GM18517 (cell line): ENCODE results near the gene IGFN1.

Experiments
- ATAC-seq: cut with Tn5 transposase; IDR thresholded peaks from one replicate; pipeline ENCODE4 v1.9.1; 2021; ENCODE audit warnings: mild to moderate bottlenecking, moderate library complexity; ENCODE audit not compliant: unreplicated experiment

Gene IGFN1

DNA sequence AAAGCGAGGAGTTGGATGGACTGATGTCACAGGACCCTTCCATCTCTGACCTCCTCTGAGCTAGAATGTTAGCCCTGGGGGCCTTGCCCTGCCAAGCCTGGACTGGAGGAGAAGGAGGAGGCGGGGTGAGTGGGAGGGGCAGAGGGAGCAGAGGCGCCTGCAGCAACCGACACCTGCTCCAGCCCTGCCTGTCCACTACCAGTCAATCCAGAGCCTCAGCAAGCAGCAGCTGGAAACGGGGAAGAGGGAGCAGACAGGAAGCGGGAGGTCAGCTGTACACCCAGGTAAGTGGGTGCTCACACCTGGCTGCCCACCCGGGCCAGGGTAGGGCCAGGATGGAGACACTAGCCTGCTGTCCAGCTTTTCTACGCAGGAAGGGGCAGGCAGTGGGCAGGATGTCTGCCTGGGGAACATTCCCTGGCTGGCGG is at the start of gene IGFN1:
Gene IGFN1 (plus strand): TSS at position 201 of the 428 bp plus-strand sequence. CDS start 2,470 bp downstream, outside the sequence.
- no peak for ATAC-seq

GRCh38 chr1:201140941-201141260 is 49.7 kb upstream of the IGFN1 start:
- no peak for ATAC-seq

DNA sequence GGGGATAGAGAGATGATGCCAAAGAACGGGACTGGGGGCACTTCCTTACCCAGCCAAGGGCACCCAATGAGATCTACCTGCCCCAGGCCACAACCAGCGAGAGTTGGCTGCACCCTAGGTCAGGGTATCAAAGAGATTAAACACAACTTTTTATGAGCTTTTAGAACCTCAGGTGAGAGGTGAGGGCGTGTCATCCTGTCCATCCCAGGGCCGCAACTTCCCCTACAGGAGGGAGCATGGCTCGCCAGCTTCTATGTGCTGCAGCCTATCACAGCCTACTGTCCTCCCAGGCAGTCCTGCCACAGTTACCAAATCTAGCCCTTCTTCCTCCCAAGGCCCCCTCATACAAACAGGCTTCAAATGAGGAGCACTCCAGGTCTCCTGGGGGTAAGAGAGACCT is 49.2 kb upstream of the IGFN1 start:
- no peak for ATAC-seq

- no peak for ATAC-seq
Measured at GRCh38 chr1:201142011-201142848, 48.4 kb upstream of the IGFN1 start.

DNA sequence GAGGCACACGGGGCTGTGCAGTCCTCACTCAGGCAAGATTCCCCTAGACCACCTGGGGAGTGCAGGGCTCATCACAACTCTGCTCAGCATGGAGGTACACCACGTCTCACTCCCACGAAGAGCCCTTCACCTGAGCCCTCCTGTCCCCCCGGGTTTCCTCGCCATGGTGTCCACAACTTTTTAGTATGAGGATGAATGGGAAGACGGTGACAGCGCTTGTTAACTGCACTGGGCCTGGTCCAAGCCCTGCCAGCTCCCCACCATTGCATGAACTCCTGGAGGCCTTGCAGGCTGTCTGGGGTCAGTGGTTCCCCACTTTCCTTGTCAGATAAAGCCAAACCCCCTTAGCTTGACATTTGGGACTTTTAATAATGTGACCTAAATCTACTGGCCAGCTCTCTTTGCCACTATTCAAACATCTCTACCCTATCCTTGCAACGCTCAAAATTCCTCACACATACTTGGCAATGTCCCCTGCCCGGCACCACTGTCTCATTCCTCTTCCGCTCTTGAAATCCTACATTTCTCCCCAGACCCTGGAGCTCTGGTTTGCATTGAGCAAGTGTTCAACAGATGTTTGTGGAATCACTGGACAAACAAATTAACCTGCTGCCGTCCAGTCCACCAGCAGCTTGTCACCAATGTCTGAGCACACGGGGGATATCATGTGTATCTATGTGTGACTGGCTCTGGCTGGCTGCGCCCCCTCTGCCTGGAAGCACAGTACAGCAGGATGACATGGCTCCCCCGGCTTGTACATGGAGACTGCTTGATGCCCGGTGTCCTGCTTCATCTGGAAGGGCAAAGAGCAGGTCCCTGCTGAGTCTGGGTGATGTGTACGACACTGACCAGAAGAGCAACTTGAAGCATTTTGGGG is 47.5 kb upstream of the IGFN1 start:
- ATAC-seq = no peak

- no peak for ATAC-seq
Measured at GRCh38 chr1:201143726-201144635, 46.6 kb upstream of the IGFN1 start.

- ATAC-seq = no peak
Measured at GRCh38 chr1:201144701-201145100, 45.9 kb upstream of the IGFN1 start.

DNA sequence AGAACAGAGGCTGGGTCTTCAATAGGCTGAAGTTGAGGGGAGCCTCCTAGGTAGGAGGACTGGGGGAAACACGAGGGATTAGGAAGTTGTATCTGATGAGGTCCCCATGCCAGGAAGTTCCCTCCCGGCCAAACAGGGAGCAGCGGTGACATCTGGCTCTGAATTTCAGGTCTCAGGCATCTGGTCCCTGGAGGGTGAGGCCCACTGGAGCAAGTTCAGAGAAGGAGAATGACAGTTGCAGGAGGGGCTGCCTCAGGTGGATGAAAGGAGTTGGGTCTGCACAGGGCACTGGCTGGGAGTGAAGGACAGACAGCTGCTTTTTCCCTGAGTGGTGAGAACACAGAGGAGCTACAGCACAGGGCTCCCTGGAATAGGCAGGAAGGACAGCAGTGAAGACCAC is 45.5 kb upstream of the IGFN1 start:
- no peak for ATAC-seq

DNA sequence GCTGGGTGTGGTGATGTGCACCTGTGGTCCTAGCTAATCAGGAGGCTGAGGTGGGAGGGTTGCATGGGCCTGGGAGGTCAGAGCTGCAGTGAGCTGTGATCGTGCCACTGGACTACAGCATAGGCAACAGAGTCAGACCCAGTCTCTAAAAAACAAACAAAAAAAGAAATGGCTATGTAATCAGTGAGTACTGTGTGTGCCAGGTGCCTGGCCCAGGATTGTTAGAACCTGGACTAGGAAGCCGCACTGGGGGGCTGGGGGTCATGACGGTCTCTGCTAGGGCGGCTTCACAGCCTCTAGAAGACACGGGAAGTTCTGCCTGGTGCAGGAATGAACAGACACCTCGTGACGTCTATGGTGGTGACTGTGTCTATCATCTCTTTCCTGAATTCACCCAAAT is 44.8 kb upstream of the IGFN1 start:
- no peak for ATAC-seq

- ATAC-seq = no peak
Measured at GRCh38 chr1:201146626-201147390, 43.8 kb upstream of the IGFN1 start.

GRCh38 chr1:201147396-201148015 is 43.1 kb upstream of the IGFN1 start:
- ATAC-seq = no peak

GRCh38 chr1:201149400-201149799 is 41.2 kb upstream of the IGFN1 start:
- no peak for ATAC-seq

GRCh38 chr1:201153474-201154388 is 36.9 kb upstream of the IGFN1 start:
- ATAC-seq = peak; percentile 49

- ATAC-seq = peak; percentile 92
Measured at GRCh38 chr1:201154389-201155165, 36.0 kb upstream of the IGFN1 start, which contains the start of gene TMEM9. TSS of gene TMEM9 (minus strand) at chr1:201154474. CDS start at chr1:201153923, 551 bp downstream.

DNA sequence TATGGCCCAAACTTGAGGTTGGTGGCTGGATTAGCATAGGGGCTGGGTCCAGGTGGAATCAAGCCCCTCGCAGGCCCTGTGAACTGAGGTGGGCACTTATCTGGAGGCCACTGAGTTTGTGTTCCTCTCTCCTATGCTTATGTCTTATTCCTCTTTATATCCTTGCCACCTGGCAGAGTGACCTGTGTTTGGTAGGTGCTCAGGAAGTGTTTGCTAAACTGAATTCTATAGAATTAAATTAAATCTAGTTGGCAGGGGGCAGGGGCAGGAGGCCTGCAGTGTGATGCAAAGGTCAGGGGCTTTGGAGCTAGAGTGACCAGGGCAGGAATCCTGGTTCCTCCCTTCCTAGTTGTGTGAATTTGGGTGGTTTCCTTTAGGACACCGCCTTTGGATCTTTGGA is 35.3 kb upstream of the IGFN1 start:
- no peak for ATAC-seq

DNA sequence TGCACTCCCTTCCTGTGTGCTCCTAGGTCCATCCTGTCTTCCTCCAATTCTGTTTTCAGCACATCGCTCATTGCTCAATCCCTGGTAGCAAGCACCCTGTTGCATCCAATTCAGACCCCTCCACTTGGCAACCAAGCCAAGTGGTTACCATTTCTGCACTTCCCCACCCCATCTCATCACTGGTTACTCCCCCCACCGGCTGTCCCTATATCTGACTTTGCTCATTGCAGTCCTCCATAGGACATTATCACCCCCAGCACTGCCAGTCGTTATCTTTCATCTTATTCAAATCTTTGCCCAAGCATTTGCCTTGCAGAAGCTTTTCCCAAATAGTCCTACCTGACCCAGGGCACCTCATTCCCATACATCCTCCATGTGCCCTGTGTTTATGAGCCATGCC is 34.3 kb upstream of the IGFN1 start:
- ATAC-seq = no peak

DNA sequence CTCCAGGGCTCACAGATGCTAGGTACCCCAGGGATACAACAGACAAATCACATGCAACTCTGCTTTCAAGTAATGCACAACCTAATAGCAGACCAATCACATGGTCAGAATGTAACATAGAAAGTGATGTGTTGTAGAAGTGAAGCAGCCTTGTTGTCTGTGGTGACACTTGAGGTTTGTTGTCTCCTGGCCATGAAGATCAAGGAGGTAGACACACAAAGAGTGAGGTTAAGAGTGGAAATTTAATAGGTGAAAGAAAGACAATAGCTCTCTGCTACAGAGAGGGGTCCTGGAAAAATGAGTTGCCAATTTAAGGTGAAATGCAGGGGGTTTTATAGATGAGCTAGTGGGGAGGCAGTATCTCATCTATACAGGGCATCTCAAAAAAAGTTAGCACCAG is 33.8 kb upstream of the IGFN1 start:
- no peak for ATAC-seq

DNA sequence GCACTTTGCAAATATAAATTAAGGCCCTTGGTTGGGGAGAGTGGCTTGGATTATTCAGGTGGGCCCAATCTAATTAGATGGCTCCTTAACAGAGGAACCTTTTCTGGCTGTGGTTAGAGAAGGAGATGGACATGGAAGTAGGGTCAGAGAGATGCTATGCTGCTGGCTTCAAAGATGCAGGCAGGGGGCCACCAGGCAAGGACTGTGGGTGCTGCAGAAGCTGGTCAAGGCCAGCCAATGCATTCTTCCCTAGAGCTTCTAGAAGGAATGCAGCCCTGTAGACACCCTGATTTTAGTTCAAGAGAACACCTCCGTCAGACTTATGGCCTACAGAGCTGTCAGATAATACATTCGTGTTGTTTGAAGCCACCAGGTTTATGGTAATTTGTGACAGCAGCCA is 32.7 kb upstream of the IGFN1 start:
- ATAC-seq = no peak
